GM19463 (cell line): ENCODE data around the gene ACER3.
"Not testable (repeated sequence)": the region's sequence is repeated elsewhere in the genome, so short reads cannot be mapped to it uniquely, and the experiment has no call there.

Experiments
- ATAC-seq: cut with Tn5 transposase; IDR thresholded peaks from one replicate; pipeline ENCODE4 v1.9.1; 2021; ENCODE audit warnings: mild to moderate bottlenecking, moderate library complexity; ENCODE audit not compliant: unreplicated experiment

Gene ACER3

DNA sequence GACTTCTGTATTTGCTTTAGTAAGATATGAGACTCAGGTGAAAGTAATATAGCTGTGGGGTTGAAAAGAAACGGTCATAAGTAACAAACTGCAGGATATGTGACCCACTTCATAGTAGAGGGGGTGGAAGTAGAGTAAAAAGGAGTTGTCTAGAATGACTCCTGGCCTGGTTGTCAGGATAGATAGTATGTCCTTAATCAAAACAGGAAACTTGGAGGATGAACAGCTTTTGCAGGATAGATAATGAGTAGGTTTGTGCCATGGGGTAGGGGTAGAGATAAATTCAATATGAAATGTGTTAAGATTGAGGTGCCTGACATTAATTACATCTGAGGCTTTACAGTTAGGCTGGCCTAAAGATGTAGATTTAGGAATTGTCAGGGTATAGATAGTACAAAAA is 126.5 kb downstream of the ACER3 start:
- no peak for ATAC-seq

DNA sequence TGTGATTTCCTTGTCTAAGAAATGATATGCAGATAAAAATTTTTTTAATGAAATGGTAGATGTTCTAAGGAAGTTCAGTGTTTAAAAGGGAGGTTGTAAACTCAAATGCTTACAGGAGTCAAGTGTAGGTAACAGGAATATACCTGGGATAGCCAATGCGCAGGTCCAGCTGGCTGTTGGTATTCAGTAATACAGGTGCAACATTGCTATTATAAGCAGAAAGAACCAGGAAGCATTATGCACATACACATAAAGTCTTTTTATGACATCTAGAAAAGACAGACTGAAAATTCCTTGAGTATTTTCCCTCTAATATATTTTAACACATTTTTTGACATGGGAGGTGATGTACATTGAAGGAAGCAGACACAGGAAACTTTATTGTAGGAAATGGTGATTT is 129.9 kb downstream of the ACER3 start:
- no peak for ATAC-seq

DNA sequence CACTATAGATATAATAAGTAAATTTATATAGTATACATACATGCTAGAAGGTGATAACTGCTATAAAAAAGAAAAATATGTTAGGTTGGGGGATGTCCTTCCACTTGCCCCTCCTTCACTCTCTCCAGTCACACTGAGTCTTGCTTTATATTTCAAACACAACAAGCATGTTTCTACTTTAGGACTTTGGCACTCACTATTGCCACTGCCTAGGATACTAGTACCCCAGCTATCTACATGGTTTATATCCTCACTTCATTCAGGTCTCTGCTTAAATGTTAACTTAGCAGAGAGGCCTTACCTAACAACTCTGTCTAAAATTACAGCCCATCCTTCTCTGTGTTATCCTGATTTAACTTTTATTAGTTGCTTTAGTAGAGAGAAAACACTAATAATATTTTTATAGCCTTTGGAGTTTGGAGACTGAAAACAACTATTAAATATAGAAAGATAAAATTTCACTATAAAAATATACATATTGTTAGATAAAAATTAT is 134.4 kb downstream of the ACER3 start:
- ATAC-seq = no peak

DNA sequence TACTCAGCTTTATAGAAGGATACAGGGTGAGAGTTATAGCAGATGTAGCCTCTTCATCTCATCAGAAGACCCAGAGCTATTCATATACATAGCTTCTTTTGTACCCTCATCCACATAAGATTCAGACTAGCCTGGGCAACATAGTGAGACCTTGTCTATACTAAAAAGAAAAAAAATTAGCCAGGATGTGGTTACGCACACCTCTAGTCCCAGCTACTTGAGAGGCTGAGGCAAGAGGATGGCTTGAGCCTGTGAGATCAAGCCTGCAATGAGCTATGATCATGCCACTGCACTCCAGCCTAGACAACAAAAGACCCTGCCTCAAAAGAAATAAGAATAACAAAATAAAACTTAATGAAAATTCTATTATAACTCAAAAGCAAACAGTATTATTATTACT is 136.8 kb downstream of the ACER3 start:
- ATAC-seq = no peak

DNA sequence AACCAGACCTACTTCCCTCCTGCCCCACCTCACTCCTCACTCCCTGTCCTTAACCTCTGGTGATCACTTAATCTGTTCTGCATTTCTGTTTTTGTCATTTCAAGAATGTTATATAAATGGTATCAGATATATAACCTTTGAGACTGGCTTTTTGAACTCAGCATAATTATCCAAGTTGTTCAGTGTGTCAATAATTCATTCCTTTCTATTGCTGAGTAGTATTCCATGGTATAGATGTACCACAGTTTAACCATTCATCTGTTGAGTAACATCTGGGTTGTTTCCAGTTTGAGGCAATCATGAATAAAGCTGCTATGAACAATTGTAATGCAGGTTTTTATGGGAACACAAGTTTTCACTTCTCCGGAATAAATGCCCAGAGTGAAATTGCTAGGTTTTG is 138.9 kb downstream of the ACER3 start:
- no peak for ATAC-seq

DNA sequence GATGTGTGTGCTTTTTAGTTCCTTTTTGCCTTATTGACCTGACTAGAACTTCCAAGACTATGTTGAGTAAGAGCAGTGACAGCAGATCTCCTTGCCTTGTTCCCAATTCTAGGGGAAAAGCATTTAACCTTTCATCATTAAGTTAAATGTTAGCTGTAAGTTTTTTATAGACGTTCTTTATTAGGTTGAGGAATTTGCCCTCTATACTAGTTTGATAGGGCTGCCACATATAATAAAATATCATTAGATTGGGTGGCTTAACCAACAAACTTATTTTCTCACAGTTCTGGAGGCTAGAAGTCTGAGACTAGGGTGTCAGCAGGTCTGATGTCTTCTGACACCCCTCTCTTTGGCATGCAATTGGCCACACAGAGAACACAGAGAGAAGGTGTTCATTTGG is 140.9 kb downstream of the ACER3 start:
- no peak for ATAC-seq

DNA sequence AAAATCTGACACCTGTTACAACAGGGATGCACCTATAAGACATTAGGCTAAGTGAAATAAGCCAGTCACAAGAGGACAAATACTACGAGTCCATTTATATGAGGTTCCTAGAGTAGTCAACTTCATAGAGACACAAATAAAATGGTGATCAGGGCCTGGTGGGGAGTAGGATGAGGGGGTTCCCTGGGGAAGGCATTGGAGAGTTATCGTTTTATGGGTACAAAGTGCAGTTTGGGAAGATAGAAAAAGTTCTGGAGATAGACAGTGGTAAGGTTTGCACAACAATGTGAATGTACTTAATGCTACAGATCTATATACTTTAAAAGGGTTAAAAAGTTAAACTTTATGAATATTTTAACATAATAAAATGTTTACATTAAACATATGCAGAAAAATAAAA is 142.1 kb downstream of the ACER3 start:
- ATAC-seq = no peak

DNA sequence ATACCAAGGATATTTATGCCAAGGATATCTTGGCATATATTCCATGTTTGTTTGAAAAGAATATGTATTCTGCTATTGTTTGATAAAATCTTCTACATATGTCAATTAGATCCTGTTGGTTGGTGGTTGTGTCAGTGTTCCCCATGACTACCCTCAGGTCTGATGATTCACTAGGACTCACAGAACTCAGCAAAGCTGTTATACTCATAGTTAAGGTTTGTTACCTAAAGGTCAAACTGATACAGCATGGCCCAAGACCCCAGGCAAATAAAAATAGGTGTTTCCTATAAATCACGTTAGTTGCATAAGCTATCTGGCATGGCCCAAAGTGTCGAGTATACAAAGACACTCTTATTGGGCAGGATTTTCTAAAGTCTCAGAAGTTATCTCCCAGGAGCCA is 143.2 kb downstream of the ACER3 start:
- ATAC-seq = no peak

DNA sequence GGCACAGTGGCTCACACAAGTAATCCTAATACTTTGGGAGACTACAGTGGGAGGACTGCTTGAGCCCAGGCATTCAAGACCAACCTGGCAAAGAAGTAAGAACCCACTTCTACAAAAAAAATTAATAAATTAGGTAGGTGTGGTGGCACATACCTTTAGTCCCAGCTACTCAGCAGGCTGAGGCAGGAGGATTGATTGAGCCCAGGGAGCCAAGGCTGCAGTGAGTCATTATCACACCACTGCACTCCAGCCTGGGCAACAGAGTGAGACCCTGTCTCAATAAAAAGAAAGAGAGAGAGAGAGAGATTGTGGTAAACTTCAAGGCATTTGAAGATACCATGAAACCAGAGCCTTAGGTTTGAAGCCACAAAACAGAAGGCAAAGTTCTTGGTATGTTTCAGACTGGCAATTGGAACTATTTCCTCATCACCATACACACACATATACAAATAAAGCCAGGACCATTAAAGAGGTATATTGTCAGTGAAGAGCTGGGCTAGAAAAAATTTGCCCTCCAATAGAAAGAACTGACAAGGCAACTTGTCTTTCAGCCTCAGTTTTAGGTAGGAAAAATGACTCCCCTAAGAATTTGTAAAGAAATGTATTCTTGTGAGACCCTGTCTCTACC is 148.9 kb downstream of the ACER3 start:
- no peak for ATAC-seq

DNA sequence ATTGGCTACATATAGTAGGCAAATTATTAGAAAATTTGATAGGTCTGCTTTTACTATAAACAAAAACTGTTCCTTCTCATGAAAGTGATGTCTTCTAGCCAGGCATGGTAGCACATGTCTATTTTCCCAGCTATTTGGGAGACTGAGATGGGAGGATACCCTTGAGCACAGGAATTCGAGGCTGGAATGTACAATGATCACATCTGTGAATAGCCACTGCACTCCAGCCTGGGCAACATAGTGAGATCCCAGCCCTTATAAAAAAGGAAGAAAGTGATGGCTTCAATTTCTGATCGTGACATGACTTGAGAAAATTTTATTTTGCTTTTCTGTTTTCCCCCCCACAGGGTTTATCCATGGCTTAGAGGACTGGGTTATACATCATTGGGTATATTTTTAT is 154.0 kb downstream of the ACER3 start:
- no peak for ATAC-seq

DNA sequence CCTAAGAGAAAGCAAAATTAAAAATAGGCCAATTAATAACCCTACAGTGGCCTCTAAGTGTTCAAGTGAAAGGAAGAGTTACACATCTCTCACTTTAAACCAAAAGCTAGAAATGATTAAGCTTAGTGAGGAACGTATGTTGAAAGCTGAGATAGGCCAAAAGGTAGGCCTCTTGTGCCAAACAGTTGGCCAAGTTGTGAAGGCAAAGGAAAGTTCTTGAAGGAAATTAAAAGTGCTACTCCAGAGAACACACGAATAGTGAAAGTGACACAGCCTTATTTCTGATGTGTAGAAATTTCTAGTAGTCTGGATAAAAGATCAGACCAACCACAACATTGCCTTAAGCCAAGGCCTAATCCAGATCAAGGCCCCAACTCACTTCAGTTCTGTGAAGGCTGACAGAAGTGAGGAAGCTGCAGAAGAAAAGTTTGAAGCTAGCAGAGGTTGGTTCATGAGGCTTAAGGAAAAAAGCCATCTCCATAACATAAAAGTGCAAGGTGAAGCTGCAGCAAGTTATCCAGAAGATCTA is 157.7 kb downstream of the ACER3 start:
- ATAC-seq = not testable (repeated sequence)

DNA sequence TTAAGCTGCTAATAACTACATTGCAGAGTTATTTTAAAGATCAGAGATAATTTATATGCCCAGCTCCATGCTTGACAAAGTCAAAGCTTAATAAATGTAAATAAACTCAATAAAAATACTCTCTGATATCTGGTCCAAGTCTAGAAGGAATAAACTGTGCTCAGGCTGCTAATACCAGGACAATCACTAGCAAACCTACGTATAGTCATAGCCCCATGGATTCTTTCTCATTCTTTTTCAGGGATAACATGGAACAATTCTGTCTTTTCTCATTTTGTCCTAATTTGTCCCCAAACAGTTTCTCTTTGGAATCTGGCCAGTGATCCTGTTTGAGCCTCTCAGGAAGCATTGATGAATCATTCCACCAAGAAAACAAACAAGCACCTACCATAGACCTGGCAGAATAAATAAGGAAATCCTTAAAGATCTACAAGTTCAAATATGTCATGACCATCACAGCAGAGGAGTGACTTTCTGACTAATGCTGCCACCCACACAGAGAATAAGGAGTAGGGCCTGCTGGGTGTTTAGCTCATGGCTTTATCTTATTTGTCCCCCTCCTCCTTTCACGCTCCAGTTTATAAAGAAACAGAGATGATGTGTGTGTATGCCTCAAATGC is 159.4 kb downstream of the ACER3 start:
- no peak for ATAC-seq

DNA sequence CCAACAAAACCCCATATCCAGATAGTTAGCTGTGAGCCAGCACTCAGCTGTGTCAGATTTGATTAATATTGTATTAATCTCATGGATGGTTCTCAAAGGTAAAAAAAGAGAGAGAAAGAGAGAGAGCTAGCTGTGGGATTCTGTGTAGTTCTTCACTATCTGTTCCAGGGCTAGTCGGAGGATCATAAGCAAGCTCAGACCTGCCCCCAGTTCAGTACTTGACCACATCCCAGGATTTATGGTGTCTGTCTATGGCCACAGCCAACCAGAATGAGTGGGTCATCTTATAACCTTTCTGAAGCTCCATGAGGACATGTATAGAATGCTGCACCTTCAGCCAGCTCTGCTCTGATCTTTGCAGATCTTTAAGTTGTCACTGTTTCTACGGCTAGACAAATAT is 160.0 kb downstream of the ACER3 start:
- ATAC-seq = no peak

DNA sequence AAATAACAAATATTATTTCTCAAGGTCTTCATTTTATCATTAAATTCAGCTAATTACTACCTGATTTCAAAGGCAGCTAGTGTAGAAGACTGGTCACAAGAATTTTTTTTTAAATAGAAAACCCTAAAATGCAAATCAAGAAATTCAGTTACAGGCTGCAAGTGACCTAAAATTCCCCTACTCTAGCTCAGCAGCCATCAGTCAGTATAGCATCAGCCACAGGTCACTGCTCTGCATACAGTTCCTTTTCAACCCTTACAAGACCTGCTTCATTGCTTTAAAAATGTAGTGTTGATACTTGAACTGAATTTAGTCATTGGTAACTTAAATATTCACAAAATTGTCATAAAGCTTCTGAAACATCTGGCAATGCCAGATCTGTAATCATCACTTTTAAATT is 164.0 kb downstream of the ACER3 start:
- no peak for ATAC-seq

DNA sequence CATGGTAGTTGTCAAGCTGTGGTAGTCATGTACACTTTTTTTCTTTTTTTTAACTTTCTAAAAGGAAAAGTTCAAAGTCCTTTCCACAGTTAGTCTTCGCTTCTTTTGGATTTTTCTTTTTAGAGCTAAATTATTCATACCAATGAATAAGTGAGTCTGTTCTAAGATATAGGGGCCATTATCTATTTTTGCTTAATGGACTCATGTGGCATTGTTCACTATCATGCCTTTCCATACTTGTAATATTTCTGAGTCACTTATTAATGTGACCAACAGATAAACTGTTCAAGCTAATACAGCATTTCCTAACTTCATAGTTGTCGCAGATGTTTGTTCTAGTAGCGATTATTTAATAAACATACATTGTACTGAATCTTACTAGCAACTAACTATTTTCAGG is 165.5 kb downstream of the ACER3 start:
- no peak for ATAC-seq

DNA sequence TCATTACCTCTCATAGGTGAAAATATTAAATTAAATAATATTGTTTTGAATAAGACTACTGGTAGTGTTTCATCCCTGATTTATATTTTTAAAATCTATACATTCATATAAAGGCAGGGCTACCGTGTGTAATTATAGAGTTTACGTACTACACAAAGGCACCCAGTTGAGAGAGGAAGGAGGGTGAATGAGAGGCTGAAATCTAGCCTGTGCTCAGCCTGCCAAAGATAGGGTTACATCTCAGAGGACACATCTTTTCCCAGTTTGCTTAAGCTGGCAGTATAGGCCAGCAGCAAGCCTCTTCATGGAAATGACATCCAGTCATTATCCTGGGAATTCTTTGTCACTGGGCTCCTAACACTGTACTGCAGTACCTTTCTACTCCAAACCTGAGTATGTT is 166.0 kb downstream of the ACER3 start:
- no peak for ATAC-seq

DNA sequence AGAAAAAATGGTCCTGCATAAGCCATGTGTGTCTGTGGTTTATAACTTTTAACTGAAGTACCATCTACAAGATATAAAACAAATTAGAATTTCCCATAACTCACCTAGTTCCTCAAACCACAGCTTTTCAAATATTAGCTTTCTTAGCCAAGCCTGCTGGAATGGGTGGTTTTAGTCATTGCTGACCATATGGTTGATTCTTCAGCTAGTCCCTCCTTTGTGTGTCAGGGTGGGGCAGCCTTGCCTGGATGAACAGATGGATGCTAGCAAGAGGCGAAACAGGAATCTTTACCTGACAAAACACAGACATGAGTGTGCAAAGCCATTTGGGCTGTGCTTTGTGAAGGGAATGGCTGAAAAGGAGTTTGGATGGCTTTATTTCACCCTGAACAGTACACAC is 166.6 kb downstream of the ACER3 start:
- no peak for ATAC-seq

DNA sequence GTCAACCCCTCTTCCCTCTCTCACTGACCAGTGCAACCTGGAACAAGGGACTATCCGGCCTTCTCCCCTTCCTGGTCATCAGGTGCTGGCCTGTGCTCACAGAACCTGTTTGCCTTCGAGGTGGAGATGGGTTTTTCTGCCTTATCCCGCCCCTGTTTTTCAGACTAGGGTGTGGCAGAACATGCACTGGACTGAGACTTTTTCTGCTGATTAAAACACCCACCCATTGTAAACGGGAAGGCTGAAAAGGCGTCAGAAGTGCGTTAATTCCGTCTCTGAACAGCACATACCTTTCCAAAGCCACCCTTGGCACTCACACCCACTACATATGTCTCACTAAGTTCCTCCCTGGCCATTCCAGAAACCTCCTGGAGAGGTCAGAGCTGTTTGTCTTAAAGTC is 169.1 kb downstream of the ACER3 start:
- no peak for ATAC-seq

DNA sequence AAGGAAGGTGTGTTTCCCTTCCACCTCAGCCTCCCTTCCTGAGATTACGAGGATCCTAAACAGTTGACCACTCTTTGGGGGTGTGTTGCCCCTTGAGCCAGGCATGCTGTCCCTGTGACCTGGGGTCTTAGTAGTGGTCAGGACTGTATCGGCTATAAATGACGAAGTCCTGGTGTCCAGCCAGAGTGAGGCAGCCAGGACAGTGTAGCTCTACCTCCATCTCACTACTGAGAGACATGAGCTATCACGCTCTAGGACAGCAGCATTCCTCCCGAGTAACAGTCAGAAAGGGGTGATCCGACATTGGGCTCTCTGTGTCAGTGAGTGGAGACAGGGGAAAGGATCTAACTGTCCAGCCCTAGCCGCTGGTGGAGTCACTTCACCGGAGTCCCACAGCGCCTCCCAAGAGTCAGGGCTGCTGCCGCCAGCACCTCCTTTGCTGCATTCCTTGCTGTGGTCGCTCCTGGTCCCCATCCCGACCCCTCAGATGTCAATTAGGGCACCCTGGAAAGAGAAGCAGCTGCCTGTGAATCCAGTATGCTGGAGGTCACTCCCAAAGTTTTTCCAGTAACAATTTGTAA is 170.2 kb downstream of the ACER3 start:
- ATAC-seq = no peak

DNA sequence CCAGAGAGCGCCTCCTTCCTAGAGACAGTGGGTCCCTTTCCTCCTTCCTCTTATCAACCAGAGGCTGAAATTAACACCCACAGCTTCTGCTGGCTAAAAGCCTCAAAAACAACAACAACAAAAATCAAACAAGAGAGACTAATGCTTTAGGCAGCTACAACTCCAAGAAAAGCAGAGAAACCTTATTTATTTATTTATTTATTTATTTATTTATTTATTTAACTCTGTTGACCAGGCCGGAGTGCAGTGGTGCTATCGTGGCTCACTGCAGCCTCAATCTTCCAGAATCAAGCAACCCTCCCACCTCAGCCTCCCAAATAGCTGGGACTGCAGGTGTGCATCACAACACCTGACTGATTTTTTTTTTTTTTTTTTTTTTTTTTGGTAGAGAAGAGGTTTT is 170.9 kb downstream of the ACER3 start:
- no peak for ATAC-seq

DNA sequence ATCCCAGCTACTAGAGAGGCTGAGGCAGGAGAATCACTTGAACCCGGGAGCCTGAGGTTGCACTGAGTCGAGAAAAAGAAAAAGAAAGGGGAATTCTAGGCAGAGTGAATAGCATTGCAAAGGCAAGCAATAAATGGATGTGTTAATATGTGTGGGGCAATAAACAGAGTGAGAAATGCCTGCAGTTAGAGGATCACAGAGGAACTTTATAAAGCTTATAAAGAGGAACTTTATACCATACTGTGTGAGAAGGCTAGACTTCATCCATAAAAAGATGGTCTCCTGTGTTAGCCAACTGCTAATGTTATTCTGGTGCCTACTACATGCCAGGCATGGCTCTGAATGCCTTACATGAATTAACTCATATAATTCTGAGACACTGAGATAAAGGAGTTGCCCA is 174.3 kb downstream of the ACER3 start:
- no peak for ATAC-seq

DNA sequence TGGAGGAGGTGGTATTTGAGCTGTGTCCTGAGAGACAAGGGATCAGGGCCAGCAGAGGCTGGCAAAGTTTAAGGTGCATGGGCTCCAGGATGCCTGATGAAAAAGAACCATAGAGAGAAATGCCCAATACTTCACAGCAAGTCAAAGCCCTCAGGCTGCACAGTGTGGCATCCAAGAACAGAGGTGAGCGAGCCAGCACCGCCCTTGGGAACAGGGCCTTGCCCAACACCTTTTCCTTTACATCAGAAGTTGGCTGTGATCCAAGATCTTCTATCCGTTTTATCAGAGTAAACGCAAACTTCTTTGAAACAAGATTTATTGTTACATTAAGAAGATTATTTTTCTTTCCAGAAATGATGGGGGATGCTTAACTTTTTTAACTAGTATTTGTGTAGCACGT is 174.9 kb downstream of the ACER3 start:
- no peak for ATAC-seq
